A549 treated with CpdA at 1 μM for 4 hours (cell line): ENCODE data around the gene MAPKAPK5. TPM values are rescaled to one million over a fixed set of nuclear protein-coding genes. Genes with fewer than 3 reads are reported as not detected.

Source experiments
- total RNA-seq: library from RNA; stranded (reverse); fragments of 200-300 nt; extraction: Qiagen RNA extraction; gene quantifications from 5 replicates; pipeline ENCODE4 v1.2.3, GENCODE V29; 2022; ENCODE audit warnings: low read depth

The MAPKAPK5 gene, protein sequence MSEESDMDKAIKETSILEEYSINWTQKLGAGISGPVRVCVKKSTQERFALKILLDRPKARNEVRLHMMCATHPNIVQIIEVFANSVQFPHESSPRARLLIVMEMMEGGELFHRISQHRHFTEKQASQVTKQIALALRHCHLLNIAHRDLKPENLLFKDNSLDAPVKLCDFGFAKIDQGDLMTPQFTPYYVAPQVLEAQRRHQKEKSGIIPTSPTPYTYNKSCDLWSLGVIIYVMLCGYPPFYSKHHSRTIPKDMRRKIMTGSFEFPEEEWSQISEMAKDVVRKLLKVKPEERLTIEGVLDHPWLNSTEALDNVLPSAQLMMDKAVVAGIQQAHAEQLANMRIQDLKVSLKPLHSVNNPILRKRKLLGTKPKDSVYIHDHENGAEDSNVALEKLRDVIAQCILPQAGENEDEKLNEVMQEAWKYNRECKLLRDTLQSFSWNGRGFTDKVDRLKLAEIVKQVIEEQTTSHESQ
- total RNA-seq, result 52.6 to 63.1 TPM (median 57.8 TPM) in 5 replicates

DNA sequence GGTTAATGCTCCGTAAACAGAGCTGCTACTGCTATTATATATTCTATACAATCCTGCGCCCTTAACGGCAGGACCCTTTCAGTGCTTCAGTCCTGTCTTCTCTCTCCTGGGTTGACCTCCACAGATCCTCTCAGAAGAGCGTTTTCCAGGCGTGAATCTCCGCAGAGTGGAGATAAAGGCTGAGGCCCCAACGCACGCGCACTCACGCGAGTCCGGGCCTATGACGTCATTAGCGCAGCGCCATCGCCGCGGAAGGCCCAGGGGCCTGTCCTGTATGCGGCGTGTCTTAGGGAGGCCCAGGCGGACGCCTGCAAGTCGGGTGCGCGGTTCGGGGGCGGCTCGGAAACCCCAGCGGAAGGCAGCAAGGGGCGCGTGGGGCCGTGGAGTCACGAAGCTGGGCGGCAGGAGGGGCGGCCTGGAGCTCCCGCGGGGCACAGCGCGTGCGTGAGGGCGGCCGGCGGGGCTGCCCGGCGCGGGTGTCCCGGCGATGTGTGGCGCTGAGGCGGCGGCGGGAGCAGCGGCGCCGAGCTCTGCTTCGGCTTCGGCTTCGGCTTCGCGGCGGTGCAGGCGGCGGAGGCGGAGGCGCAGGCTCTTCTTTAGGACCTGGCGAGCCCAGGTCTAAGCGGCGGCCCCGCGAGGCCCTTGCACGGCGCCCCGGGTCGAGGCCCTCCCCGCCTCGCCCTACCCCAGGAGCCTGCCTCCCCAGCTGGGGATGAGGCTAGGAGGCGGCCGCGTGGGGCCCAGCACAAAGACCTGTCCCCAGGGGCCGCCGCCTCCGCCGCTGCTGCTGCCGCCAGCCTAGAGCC lies at the start of gene MAPKAPK5:
Gene MAPKAPK5, plus strand, starts transcription at position 479 of the 806 bp plus-strand sequence. CDS start 506 bp downstream, outside the sequence.

Other genes with a start within 250 kb of the MAPKAPK5 start
- gene ATXN2, start 242.9 kb upstream of the MAPKAPK5 start, total RNA-seq, result 37.8 to 48.6 TPM (median 41.4 TPM) in 5 replicates
- 13.4 to 14.3 TPM (median 13.7 TPM) in 5 replicates for gene BRAP, start 156.3 kb upstream of the MAPKAPK5 start, total RNA-seq
- gene ACAD10, start 156.2 kb upstream of the MAPKAPK5 start, total RNA-seq, result 9.0 to 12.6 TPM (median 11.2 TPM) in 5 replicates
- 72.5 to 94.0 TPM (median 90.8 TPM) in 5 replicates for gene ALDH2, start 75.3 kb upstream of the MAPKAPK5 start, total RNA-seq
- 5.6 to 7.4 TPM (median 6.3 TPM) in 5 replicates for gene TMEM116, start 170.9 kb downstream of the MAPKAPK5 start, total RNA-seq
- gene ERP29, start 171.2 kb downstream of the MAPKAPK5 start, total RNA-seq, result 116 to 137 TPM (median 131 TPM) in 5 replicates